Mucosa of stomach (tissue), 1 donor: ENCODE measurements around the gene FAAP20.

Source experiments
- H3K27me3 ChIP-seq: one replicate; pipeline ENCODE4 v1.7.0; 2013; ENCODE audit warnings: mild to moderate bottlenecking, low read length; ENCODE audit not compliant: control insufficient read depth, insufficient read depth
- H3K36me3 ChIP-seq: one replicate; pipeline ENCODE4 v1.7.0; 2013; ENCODE audit warnings: low read length; ENCODE audit not compliant: control insufficient read depth, insufficient read depth
- H3K4me1 ChIP-seq: one replicate; pipeline ENCODE4 v1.7.0; 2013; ENCODE audit warnings: mild to moderate bottlenecking, low read length; ENCODE audit not compliant: control insufficient read depth, insufficient read depth
- H3K4me3 ChIP-seq: one replicate; pipeline ENCODE4 v1.7.0; 2013; ENCODE audit warnings: low read length
- H3K9ac ChIP-seq: one replicate; pipeline ENCODE4 v1.7.0; 2013; ENCODE audit warnings: mild to moderate bottlenecking, low read length, moderate library complexity
- H3K9me3 ChIP-seq: one replicate; pipeline ENCODE4 v1.7.0; 2013; ENCODE audit warnings: mild to moderate bottlenecking, low read length, moderate library complexity; ENCODE audit not compliant: control insufficient read depth
- donor health status: Pancreatic carcinoma.

FAAP20 gene

GRCh38 chr1:2234762-2235113, 40.2 kb upstream of the FAAP20 start:
- no peak overlapping the region for H3K4me3 ChIP-seq

GRCh38 chr1:2233997-2234761, 39.6 kb upstream of the FAAP20 start:
- Histone ChIP-seq H3K4me1 (peaks cover 94% of the 10 kb centered on the region), H3K9me3 (no peaks in the 10 kb centered on the region), H3K4me3 (no peak overlapping the region), H3K9ac (peak overlapping the region; percentile 47), H3K27me3 (no peaks in the 10 kb centered on the region), H3K36me3 (no peaks in the 10 kb centered on the region)

More at GRCh38 chr1:2234762-2235113, 40.2 kb upstream of the FAAP20 start:
- Histone ChIP-seq H3K27me3 (no peaks in the 10 kb centered on the region), H3K36me3 (no peaks in the 10 kb centered on the region), H3K9me3 (no peaks in the 10 kb centered on the region), H3K9ac (peak overlapping the region; percentile 47), H3K4me1 (peaks cover 94% of the 10 kb centered on the region)

GRCh38 chr1:2233468-2233867, 38.9 kb upstream of the FAAP20 start:
- H3K9me3 ChIP-seq: no peaks in the 10 kb centered on the region
- no peaks in the 10 kb centered on the region for H3K36me3 ChIP-seq
- peak overlapping the region; percentile 47 for H3K9ac ChIP-seq
- H3K4me1 ChIP-seq: peaks cover 87% of the 10 kb centered on the region
- H3K27me3 ChIP-seq: no peaks in the 10 kb centered on the region
- no peak overlapping the region for H3K4me3 ChIP-seq

- no peaks in the 10 kb centered on the region for H3K36me3 ChIP-seq
- H3K4me1 ChIP-seq: peaks cover 82% of the 10 kb centered on the region
- no peak overlapping the region for H3K4me3 ChIP-seq
- no peaks in the 10 kb centered on the region for H3K27me3 ChIP-seq
- H3K9me3 ChIP-seq: no peaks in the 10 kb centered on the region
- peak overlapping the region; percentile 54 for H3K9ac ChIP-seq
These were observed 38.4 kb upstream of the FAAP20 start for GRCh38 chr1:2232916-2233438.

DNA sequence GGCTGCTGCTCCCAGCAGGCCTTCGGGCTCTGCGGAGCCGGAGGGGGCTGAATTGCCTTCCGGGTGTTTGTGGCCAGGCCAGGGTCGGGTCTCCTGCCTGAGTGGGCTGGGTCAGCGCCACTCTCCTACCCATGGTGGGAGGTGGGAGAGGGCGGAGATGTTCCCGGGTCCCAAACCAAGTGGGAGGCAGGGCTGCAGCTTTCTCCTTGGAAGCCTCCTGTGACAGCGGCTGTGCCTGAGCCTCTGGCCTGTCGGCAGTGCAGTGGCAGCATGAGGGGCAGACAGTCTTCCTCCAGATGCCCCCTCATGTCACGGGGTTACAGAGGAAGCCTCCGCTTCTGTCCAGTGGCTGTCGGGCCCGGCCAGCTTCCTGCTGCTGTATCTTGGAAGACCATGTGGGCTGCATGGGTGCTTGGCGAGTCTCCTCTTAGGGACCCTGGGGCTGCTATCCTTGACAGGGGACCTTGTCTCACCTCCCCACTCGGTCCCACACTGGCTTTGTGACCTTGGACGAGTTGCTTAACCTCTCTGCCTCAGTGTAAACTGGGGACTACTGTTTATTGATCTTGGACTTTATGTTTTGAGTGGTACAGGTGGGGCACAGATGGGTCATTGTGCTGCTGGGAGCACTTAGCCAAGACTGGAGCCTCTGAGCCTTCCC, 37.8 kb upstream of the FAAP20 start:
- H3K27me3 ChIP-seq: no peaks in the 10 kb centered on the region
- H3K36me3 ChIP-seq: no peaks in the 10 kb centered on the region
- H3K4me3 ChIP-seq: no peak overlapping the region
- no peaks in the 10 kb centered on the region for H3K9me3 ChIP-seq
- H3K4me1 ChIP-seq: peaks cover 76% of the 10 kb centered on the region
- H3K9ac ChIP-seq: peak overlapping the region; percentile 54

DNA sequence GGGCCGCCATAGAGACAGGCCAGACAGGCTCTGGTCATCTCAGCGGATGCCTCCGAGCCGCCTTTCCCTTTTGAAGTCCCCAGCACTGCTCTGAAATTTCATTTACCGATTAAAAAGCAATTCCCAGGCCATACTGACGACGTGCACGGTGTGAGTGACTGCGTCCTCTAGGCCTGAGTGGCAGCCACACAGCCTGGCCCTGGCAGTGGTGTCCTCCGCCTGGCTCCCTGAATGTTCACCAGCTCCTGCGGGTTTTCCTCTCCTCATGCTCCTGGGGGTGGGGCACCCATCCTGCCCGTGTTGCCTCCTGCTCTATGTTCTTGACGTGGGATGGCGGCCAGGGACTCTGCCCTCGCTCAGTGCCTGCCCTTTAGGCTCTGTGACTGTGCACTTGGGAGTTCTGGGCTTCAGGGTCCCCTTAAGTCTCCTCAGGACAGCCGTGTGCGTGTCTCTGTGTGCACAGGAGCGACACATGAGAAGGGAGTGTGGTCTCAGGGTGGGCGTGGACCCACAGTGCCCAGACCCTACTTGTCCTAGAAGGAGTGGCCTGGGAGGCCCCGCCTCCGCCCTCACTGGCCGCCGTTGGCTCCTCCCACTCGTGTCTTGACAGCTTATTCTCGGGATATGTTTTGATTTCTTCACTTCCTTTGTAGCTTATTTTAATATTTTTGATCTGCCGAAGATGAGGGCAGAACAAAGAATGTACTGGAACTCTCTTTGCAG, 37.1 kb upstream of the FAAP20 start:
- H3K27me3 ChIP-seq: no peaks in the 10 kb centered on the region
- no peaks in the 10 kb centered on the region for H3K36me3 ChIP-seq
- H3K4me1 ChIP-seq: peaks cover 71% of the 10 kb centered on the region
- H3K9ac ChIP-seq: peak overlapping the region; percentile 54
- peak overlapping the region; percentile 60 for H3K4me3 ChIP-seq
- H3K9me3 ChIP-seq: no peaks in the 10 kb centered on the region

- peaks cover 71% of the 10 kb centered on the region for H3K4me1 ChIP-seq
These were observed 36.4 kb upstream of the FAAP20 start for GRCh38 chr1:2230781-2231531.

GRCh38 chr1:2229911-2230731, 35.5 kb upstream of the FAAP20 start:
- no peaks in the 10 kb centered on the region for H3K9me3 ChIP-seq
- H3K9ac ChIP-seq: peak overlapping the region; percentile 54
- peaks cover 2% of the 10 kb centered on the region for H3K27me3 ChIP-seq
- peak overlapping the region; percentile 60 for H3K4me3 ChIP-seq
- no peaks in the 10 kb centered on the region for H3K36me3 ChIP-seq
- peaks cover 63% of the 10 kb centered on the region for H3K4me1 ChIP-seq

More at GRCh38 chr1:2230781-2231531, 36.4 kb upstream of the FAAP20 start:
- peak overlapping the region; percentile 60 for H3K4me3 ChIP-seq
- no peaks in the 10 kb centered on the region for H3K9me3 ChIP-seq
- H3K27me3 ChIP-seq: peaks cover 2% of the 10 kb centered on the region
- H3K36me3 ChIP-seq: no peaks in the 10 kb centered on the region
- peak overlapping the region; percentile 54 for H3K9ac ChIP-seq

GRCh38 chr1:2229037-2229864, 34.7 kb upstream of the FAAP20 start:
- Histone ChIP-seq H3K9me3 (no peaks in the 10 kb centered on the region), H3K36me3 (no peaks in the 10 kb centered on the region), H3K4me1 (peaks cover 55% of the 10 kb centered on the region), H3K9ac (peak overlapping the region; percentile 54), H3K4me3 (peak overlapping the region; percentile 50), H3K27me3 (peaks cover 2% of the 10 kb centered on the region)

DNA sequence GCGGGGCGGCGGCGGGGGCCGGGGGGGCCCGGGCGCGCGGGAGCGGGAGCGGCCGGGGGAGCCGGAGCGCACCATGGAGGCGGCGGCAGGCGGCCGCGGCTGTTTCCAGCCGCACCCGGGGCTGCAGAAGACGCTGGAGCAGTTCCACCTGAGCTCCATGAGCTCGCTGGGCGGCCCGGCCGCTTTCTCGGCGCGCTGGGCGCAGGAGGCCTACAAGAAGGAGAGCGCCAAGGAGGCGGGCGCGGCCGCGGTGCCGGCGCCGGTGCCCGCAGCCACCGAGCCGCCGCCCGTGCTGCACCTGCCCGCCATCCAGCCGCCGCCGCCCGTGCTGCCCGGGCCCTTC, 34.1 kb upstream of the FAAP20 start:
- Histone ChIP-seq H3K9me3 (no peaks in the 10 kb centered on the region), H3K4me1 (peaks cover 49% of the 10 kb centered on the region), H3K27me3 (peaks cover 2% of the 10 kb centered on the region), H3K9ac (peak overlapping the region; percentile 54), H3K36me3 (no peaks in the 10 kb centered on the region), H3K4me3 (no peak overlapping the region)
